Left ventricle myocardium inferior (tissue), 1 donor: ENCODE measurements around the gene LIMCH1. TPM values are rescaled to one million over a fixed set of nuclear protein-coding genes. Genes with fewer than 3 reads are reported as not detected.

Experiments
- DNase-seq: peaks from one replicate; pipeline ENCODE4 v3.0.0-alpha.2; 2020
- H3K27ac ChIP-seq: fragments of 200-600 bp; replicated peaks from 2 replicates; pipeline ENCODE4 v1.8.0; 2021
- H3K27me3 ChIP-seq: fragments of 200-600 bp; 2 replicates; pipeline ENCODE4 v1.8.0; 2021; ENCODE audit warnings: low read depth
- H3K36me3 ChIP-seq: fragments of 200-600 bp; 2 replicates; pipeline ENCODE4 v1.8.0; 2021
- H3K4me1 ChIP-seq: fragments of 200-600 bp; 2 replicates; pipeline ENCODE4 v1.8.0; 2021
- H3K4me3 ChIP-seq: fragments of 200-600 bp; 2 replicates; pipeline ENCODE4 v1.8.0; 2021; ENCODE audit warnings: mild to moderate bottlenecking, moderate library complexity
- H3K9me3 ChIP-seq: fragments of 200-600 bp; replicated peaks from 2 replicates; pipeline ENCODE4 v1.8.0; 2021
- CTCF ChIP-seq: fragments of 200-600 bp; IDR thresholded peaks from 2 replicates; pipeline ENCODE4 v1.8.0; 2021; ENCODE audit warnings: antibody characterized with exemption, mild to moderate bottlenecking, borderline replicate concordance
- intact Hi-C: fragments of 100-400 bp; cut with micrococcal nuclease; formaldehyde crosslinking; loops from one replicate; pipeline ENCODE4 v1.11.0; 2022
- total RNA-seq: library from RNA; stranded (reverse); fragmentation: NEBNext Ultra II Directional; extraction: Animal tissue kit (Norgen Biotek cat#: 25700); gene quantifications from one replicate; pipeline ENCODE4 v1.2.1, GENCODE V29; 2021
- donor health status: DM: no; HTN: yes; CAD: no; lungs with severe emphysema.

The LIMCH1 gene
- total RNA-seq, 1 donor from 2014 or later = 382 TPM

DNA sequence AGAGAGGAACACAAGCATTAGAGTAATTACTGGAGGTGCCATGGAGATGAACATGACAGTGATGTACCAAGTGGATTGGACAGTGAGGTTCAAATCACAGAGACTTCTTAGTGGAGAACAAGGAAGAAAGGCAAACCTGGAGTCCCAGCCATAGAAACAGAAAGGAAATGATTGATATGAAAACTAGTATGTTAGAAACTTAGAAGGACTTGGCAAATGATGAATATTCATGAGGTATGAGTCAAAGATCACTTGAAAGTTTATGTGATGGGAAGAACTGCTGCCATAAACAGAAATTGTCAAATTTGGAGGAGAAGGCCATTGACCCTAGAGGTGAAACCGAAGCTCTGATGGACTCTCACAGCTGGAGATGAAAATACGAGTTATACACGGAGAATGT lies 122.4 kb downstream of the LIMCH1 start:
- Histone ChIP-seq H3K36me3 (peaks cover 32% of the 10 kb centered on the region), H3K27ac (peak overlapping the region; percentile 2), H3K4me3 (no peak overlapping the region), H3K9me3 (no peaks in the 10 kb centered on the region), H3K27me3 (no peaks in the 10 kb centered on the region), H3K4me1 (peaks cover 28% of the 10 kb centered on the region)
- no peak for TF ChIP-seq CTCF
- intact Hi-C loops = no loop called here
- no peak for DNase-seq

GRCh38 chr4:41661442-41662076 lies 123.6 kb downstream of the LIMCH1 start:
- H3K36me3 ChIP-seq = peaks cover 36% of the 10 kb centered on the region
- intact Hi-C loops = loop anchor here (2.0 kb wide), 1 partner anchor 381 kb away; no protein-coding TSS in a partner anchor

GRCh38 chr4:41665636-41666207 lies 127.8 kb downstream of the LIMCH1 start:
- H3K4me3 ChIP-seq = no peak overlapping the region
- no peaks in the 10 kb centered on the region for H3K4me1 ChIP-seq
- TF ChIP-seq CTCF = no peak
- H3K27ac ChIP-seq = no peak overlapping the region
- intact Hi-C loops = no loop called here
- peaks cover 70% of the 10 kb centered on the region for H3K36me3 ChIP-seq
- no peak for DNase-seq
- no peaks in the 10 kb centered on the region for H3K9me3 ChIP-seq
- H3K27me3 ChIP-seq = no peaks in the 10 kb centered on the region

More at GRCh38 chr4:41661442-41662076, 123.6 kb downstream of the LIMCH1 start:
- H3K9me3 ChIP-seq = no peaks in the 10 kb centered on the region
- peaks cover 16% of the 10 kb centered on the region for H3K4me1 ChIP-seq
- H3K4me3 ChIP-seq = no peak overlapping the region
- peak; percentile 56 for DNase-seq
- TF ChIP-seq CTCF = peak; percentile 98
- no peak overlapping the region for H3K27ac ChIP-seq
- no peaks in the 10 kb centered on the region for H3K27me3 ChIP-seq

GRCh38 chr4:41668024-41668423 lies 130.1 kb downstream of the LIMCH1 start:
- H3K36me3 ChIP-seq = peaks cover 72% of the 10 kb centered on the region
- TF ChIP-seq CTCF = no peak
- no peaks in the 10 kb centered on the region for H3K27me3 ChIP-seq
- intact Hi-C loops = no loop called here
- H3K4me1 ChIP-seq = no peaks in the 10 kb centered on the region
- H3K9me3 ChIP-seq = no peaks in the 10 kb centered on the region
- H3K27ac ChIP-seq = no peak overlapping the region
- DNase-seq = no peak
- no peak overlapping the region for H3K4me3 ChIP-seq

GRCh38 chr4:41670530-41670929 lies 132.6 kb downstream of the LIMCH1 start:
- Histone ChIP-seq H3K4me3 (no peak overlapping the region), H3K36me3 (peaks cover 74% of the 10 kb centered on the region), H3K4me1 (no peaks in the 10 kb centered on the region), H3K9me3 (no peaks in the 10 kb centered on the region), H3K27ac (no peak overlapping the region), H3K27me3 (no peaks in the 10 kb centered on the region)
- peak; percentile 16 for DNase-seq
- no peak for TF ChIP-seq CTCF
- intact Hi-C loops = no loop called here
